ENCODE results near the gene LBR.
"Not testable (repeated sequence)": the region's sequence is repeated elsewhere in the genome, so short reads cannot be mapped to it uniquely, and the experiment has no call there.

Gene LBR

GRCh38 chr1:225474439-225474985 lies 46.7 kb upstream of the LBR start:
- H3K9me3 Mint-ChIP-seq, result no peaks in the 10 kb centered on the region
- H3K27me3 Mint-ChIP-seq (ENCODE audit: low read depth), result peaks cover 31% of the 10 kb centered on the region
- peaks cover 32% of the 10 kb centered on the region for H3K4me1 Mint-ChIP-seq
- H3K36me3 Mint-ChIP-seq (ENCODE audit: low read depth), result no peaks in the 10 kb centered on the region
- H3K4me3 Mint-ChIP-seq, result no peak overlapping the region
- H3K27ac Mint-ChIP-seq, result no peak overlapping the region
- no peak for TF ChIP-seq CTCF (IDR thresholded peaks at IDR 0.05; ENCODE audit: unreplicated experiment in 3 of 3)

- peaks cover 31% of the 10 kb centered on the region for H3K27me3 Mint-ChIP-seq (ENCODE audit: low read depth)
- peaks cover 39% of the 10 kb centered on the region for H3K4me1 Mint-ChIP-seq
- H3K36me3 Mint-ChIP-seq (ENCODE audit: low read depth); H3K9me3 Mint-ChIP-seq: not testable (repeated sequence)
- peak overlapping the region in 1 of 3 experiments; percentile 16 for H3K4me3 Mint-ChIP-seq
- peak overlapping the region; percentile 22 to 47 (median 32) for H3K27ac Mint-ChIP-seq
Measured at GRCh38 chr1:225473676-225474438, 46.0 kb upstream of the LBR start.

- H3K27ac Mint-ChIP-seq, result peak overlapping the region; percentile 22 to 47 (median 32)
Measured at GRCh38 chr1:225473266-225473665, 45.4 kb upstream of the LBR start.

GRCh38 chr1:225471453-225472301 lies 43.8 kb upstream of the LBR start:
- H3K27ac Mint-ChIP-seq, result no peak overlapping the region
- H3K36me3 Mint-ChIP-seq (ENCODE audit: low read depth), result no peaks in the 10 kb centered on the region
- H3K9me3 Mint-ChIP-seq, result no peaks in the 10 kb centered on the region
- H3K27me3 Mint-ChIP-seq (ENCODE audit: low read depth), result peaks cover 22% of the 10 kb centered on the region
- H3K4me3 Mint-ChIP-seq, result no peak overlapping the region
- no peak for TF ChIP-seq CTCF (IDR thresholded peaks at IDR 0.05; ENCODE audit: unreplicated experiment in 3 of 3)
- H3K4me1 Mint-ChIP-seq, result peaks cover 36% of the 10 kb centered on the region

More at GRCh38 chr1:225473266-225473665, 45.4 kb upstream of the LBR start:
- H3K4me3 Mint-ChIP-seq, result peak overlapping the region in 1 of 3 experiments; percentile 16
- peaks cover 31% of the 10 kb centered on the region for H3K27me3 Mint-ChIP-seq (ENCODE audit: low read depth)
- H3K9me3 Mint-ChIP-seq; H3K36me3 Mint-ChIP-seq (ENCODE audit: low read depth): not testable (repeated sequence)
- H3K4me1 Mint-ChIP-seq, result peaks cover 43% of the 10 kb centered on the region

- Mint-ChIP-seq H3K36me3 (ENCODE audit: low read depth) (no peaks in the 10 kb centered on the region), H3K4me3 (no peak overlapping the region)
- TF ChIP-seq CTCF (IDR thresholded peaks at IDR 0.05; ENCODE audit: unreplicated experiment in 3 of 3), result no peak
Measured at GRCh38 chr1:225471109-225471452, 43.2 kb upstream of the LBR start.

GRCh38 chr1:225470211-225471108 lies 42.6 kb upstream of the LBR start:
- no peaks in the 10 kb centered on the region for H3K9me3 Mint-ChIP-seq
- H3K27ac Mint-ChIP-seq, result peak overlapping the region in 1 of 3 experiments; percentile 66
- peaks cover 38% of the 10 kb centered on the region for H3K4me1 Mint-ChIP-seq
- H3K4me3 Mint-ChIP-seq, result no peak overlapping the region
- H3K36me3 Mint-ChIP-seq (ENCODE audit: low read depth), result no peaks in the 10 kb centered on the region
- TF ChIP-seq CTCF (IDR thresholded peaks at IDR 0.05; ENCODE audit: unreplicated experiment in 3 of 3), result no peak
- peaks cover 18% of the 10 kb centered on the region for H3K27me3 Mint-ChIP-seq (ENCODE audit: low read depth)

More at GRCh38 chr1:225471109-225471452, 43.2 kb upstream of the LBR start:
- Mint-ChIP-seq H3K27me3 (ENCODE audit: low read depth) (peaks cover 18% of the 10 kb centered on the region), H3K27ac (peak overlapping the region in 1 of 3 experiments; percentile 66), H3K9me3 (no peaks in the 10 kb centered on the region), H3K4me1 (peaks cover 36% of the 10 kb centered on the region)

All from nephron (organoid).